SW480 (cell line): Measurements from ENCODE around the gene TRPM5.

ENCODE experiments used
- DNase-seq: peaks from one replicate; pipeline ENCODE4 v3.0.0-alpha.2; 2016; ENCODE audit warnings: low spot score

The TRPM5 gene

GRCh38 chr11:2452321-2453012, 8.2 kb upstream of the TRPM5 start:
- DNase-seq, result no peak

- DNase-seq, result no peak
Observed at GRCh38 chr11:2451916-2452315, 7.6 kb upstream of the TRPM5 start.

- no peak for DNase-seq
Observed at GRCh38 chr11:2451336-2451735, 7.0 kb upstream of the TRPM5 start.

DNA sequence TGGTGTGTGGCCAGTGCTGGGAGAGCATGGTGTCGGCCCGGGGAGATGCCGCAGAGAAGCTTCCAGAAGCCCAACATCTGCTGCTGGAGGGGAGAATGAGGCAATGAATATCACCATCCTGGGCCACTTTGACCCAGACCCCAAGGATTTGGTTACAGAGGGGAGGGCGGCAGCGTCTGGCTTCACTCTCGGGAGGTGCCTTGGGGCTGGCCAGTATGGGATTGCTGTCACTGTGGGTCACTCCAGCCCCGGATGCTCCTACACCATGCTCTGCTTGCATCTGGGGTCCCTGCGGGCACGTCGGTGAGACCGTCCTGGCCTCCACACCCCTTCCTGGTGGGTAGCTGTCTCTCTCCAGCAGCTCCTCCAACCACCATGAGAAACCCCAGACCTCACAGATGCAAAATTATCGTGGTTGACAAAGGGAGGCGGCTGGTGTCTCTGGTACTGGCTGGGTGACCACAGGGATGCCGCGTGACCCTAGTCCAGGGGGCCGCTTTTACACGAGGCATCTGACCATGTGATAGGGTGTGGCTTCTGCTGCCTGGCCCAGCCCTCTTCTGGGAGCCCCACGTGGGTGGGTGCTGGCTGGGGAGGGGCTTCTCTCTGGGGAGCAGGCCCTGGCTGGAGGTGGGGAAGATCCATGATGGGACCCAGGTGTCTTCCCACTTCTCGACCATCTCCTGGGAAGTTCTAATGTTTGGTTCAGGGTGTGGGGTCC, 6.2 kb upstream of the TRPM5 start:
- DNase-seq, result no peak

GRCh38 chr11:2449548-2450320, 5.4 kb upstream of the TRPM5 start:
- DNase-seq, result no peak

DNA sequence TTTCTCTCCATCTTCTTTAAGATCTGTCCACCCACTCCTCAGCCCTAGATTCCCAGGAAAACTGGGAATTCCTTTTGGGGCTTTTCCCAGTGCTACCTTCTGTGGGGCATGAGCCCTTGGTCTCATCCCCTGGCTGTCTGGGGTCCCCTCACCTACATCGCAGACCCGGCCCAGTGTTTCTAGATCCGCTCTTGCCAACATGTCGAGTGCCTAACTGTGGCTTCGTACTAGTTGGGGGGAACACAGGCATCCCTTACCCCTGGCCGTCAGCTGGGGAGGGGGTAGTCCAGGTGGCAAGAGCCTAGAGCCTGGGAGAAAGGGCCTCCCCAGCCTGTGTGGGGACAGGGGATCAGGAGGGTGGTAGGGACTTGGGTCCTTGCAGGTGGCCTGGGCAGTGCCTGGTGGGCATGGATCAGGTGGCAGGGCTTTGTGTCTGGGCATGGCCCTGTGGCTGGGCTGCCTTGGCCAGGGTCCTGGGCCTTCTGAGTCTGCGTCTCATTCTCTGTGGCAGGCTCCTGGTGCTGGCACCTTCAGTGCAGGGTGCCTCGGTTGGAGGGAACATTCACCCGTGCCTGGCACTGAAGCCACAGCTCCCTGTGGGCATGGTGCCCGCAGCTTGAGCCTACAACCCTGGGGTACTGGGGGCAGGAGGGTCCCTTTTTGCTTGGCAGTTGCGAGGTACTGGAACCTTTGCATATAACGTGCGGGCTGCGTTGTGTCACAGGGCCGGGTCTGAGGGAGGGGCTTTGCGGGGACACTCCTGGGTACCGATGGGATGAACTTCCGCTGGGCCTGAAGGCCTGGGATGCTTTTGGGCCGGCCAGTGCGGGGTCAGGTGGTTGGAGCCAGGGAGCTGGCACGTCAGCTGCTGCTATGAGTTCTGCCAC, 4.6 kb upstream of the TRPM5 start:
- no peak for DNase-seq

DNA sequence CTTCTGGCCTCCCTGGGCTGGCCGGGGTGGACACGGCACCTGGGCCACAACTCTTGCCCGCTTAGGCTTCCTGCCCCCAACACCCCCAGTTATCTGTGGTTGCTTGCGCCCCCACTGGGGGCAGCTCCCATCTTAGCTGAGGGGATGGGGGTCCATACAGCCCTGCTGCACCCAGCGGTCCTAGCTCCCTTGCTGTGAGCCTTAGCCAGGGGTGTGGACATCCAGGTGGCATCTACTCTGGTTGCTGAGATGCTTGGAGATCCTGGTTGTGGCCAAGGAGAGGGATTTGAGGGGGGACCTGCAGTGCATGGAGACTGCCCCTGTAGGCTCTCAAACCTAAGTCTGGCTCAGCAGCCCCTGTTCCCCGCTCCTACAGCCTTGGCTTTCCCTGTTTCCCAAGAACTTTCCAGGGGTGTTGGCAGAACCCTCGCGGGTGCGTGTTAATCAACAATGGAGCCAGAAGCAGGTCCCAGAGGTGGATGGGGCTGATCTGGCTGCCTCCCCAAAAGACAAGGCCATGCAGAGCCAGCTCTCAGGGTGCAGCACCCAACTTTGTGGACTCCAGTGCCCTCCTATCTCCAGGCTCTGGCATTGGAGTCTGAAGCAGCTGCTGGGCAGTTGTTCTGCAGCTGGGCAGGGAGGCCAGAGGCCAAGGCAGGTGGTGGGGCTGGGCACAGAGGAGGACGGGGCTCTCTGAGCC, 3.8 kb upstream of the TRPM5 start:
- no peak for DNase-seq

DNA sequence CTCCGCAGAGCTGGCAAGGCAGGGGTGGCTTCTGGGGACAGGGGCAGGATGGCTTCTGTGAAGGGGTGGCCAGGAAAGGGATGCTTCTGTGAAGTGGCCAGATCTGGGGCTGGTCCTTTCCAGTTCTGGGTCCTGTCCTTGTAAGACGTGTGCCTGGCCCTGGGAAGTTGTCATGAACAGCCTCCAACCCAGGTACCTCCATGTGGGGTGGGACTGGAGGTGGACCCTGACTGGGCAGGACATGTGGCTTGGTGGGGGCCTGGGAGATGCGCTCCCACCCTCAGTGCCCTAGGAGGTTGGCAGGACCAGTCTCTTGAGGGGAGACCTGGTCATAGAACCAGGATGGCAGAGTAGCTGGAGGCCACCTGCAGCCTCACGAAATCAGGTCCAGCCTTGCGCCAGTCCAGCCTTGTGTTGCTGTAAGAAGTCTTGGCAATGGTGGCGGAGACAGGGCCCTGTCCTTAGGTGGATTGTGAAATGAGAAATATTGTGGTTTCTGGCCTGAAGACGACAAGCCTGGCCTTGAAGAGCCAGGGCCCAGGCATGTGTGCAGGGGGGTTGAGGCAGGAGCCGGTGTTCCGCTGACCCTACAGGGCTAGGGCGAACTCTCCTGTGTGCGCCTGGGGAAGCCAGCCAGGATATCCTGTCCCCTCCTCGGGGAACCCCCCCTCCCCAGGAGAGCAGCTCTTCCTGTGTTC, 3.1 kb upstream of the TRPM5 start:
- no peak for DNase-seq

- DNase-seq, result no peak
Observed at GRCh38 chr11:2446590-2447252, 2.4 kb upstream of the TRPM5 start.

DNA sequence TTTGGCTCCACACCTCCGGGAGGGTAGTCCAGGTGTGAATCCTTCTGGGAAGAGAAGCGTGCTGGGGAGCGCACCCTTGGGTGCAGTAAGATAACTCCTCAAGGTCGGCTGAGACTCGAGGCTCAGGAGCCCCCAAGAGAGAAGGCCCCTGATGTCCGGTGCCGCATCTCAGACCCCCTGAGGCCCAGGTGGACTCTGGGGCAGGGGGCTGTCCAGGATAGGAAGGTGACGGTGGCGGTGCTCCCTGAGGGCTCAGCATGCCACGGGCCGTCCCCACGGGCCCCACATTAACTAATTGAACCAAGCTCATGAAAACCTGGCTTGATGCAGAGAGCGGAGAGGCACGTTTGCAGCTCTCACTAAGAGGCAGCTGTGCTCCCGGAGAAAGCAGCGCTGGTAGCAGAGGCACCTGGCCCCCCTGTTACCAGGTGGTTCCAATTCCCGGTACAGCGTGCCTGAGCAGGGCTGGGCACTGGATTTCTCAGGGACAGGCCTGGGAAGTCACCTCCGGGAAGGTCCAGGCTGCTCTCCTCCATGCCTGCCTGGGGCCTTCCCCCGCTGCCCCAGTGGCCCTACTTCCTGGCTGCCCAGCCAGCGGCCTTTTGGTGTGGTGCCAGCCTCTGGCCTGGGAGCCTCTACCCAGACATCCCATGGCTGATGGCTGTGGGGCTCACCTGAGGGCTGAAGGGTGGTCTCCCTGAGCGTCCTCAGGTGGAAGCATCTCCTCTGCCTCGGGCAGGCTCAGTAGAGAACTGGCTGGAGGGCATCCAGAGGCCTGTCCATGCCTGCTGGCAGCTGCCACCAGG, 1.6 kb upstream of the TRPM5 start:
- no peak for DNase-seq

DNA sequence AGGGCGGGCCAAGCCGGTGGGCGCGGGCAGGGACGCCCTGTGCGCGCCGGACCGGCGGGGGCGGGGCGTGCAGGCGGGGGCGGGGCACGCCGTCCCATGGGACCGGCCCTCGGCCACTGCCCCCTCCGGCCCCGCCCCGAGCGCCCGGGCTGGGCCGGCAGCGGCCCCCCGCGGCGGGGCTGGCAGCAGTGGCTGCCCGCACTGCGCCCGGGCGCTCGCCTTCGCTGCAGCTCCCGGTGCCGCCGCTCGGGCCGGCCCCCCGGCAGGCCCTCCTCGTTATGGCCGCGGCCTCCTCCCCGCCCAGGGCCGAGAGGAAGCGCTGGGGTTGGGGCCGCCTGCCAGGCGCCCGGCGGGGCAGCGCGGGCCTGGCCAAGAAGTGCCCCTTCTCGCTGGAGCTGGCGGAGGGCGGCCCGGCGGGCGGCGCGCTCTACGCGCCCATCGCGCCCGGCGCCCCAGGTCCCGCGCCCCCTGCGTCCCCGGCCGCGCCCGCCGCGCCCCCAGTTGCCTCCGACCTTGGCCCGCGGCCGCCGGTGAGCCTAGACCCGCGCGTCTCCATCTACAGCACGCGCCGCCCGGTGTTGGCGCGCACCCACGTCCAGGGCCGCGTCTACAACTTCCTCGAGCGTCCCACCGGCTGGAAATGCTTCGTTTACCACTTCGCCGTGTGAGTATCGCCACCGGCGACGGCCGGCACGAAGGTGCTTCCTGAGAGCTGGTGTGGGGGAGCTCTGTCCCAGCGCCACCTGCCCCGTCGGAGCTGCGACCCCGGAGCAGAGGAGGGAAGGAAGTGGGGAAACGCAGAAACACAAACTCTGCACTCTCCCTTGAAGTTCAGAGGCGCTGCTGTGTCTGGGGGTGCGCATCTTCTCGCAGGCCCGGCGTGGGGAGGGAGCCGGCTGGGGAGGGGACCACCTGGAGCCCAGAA, 769 bp upstream of the TRPM5 start, which contains the start of gene KCNQ1:
TSS of gene KCNQ1 (plus strand) at position 188 of the 925 bp plus-strand sequence. CDS start at position 279, 91 bp downstream.
- DNase-seq, result peak; percentile 52

DNA sequence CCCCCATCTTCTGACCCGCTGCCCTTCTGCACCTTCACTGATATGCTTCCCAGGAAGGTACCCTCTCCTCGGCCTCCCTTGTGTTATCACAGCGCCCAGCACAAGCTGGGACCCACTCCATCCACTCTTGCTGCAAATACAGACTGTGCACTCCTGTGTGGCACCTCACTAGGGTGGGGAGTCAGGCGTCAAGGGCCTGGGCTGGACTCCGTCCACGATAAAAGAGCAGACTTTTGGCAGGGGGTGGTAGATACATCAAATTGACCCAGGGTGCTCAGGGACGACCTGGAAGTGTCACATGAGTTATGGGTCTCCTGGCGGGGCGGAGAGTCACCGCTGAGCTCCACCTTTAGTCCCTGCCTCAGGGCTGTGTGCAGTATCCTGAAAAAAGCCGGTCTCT, 908 bp downstream of the TRPM5 start:
- no peak for DNase-seq

DNA sequence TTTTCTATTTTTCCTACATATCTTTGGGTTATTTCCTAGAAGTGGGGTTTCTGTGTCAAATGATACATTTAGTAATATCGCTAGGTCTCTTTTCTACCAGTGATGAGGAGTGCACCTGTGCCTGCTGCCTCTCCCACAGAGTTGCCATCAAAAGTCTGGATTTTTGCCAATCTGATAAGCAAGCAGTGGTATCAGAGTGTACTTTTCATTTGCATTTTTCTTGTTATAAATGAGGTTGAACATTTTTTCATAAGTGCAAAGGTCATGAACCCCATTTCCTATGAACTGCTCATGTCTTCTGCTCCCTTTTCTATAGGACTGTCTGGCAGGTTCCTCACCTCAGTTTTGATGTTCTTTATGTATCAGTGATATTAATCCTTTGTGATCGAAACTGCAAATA, 1.7 kb downstream of the TRPM5 start:
- no peak for DNase-seq

GRCh38 chr11:2441171-2441570, 3.1 kb downstream of the TRPM5 start:
- no peak for DNase-seq

- DNase-seq, result no peak
Observed at GRCh38 chr11:2440646-2441045, 3.7 kb downstream of the TRPM5 start.

GRCh38 chr11:2439820-2440219, 4.5 kb downstream of the TRPM5 start:
- DNase-seq, result no peak

GRCh38 chr11:2437516-2437915, 6.8 kb downstream of the TRPM5 start:
- DNase-seq, result no peak

GRCh38 chr11:2436521-2437031, 7.7 kb downstream of the TRPM5 start:
- no peak for DNase-seq
